HG03460 (cell line): ENCODE results near the gene ZNF839.
A peak's percentile ranks its signal among the peaks of the same experiment; 100 is the strongest.
"Not testable (repeated sequence)": the region's sequence is repeated elsewhere in the genome, so short reads cannot be mapped to it uniquely, and the experiment has no call there.

Source experiments
- ATAC-seq: cut with Tn5 transposase; IDR thresholded peaks from one replicate; pipeline ENCODE4 v1.9.1; 2021; ENCODE audit not compliant: unreplicated experiment

The ZNF839 gene

GRCh38 chr14:102314242-102315011 is 5.1 kb upstream of the ZNF839 start:
- ATAC-seq, result peak; percentile 57

- ATAC-seq, result no peak
Measured at GRCh38 chr14:102315121-102315520, 4.4 kb upstream of the ZNF839 start.

- ATAC-seq, result no peak
Measured at GRCh38 chr14:102316338-102316742, 3.2 kb upstream of the ZNF839 start.

- ATAC-seq, result peak; percentile 54
Measured at GRCh38 chr14:102316743-102317563, 2.6 kb upstream of the ZNF839 start.

- ATAC-seq, result no peak
Measured at GRCh38 chr14:102317564-102318248, 1.8 kb upstream of the ZNF839 start.

GRCh38 chr14:102318781-102319276 is 717 bp upstream of the ZNF839 start:
- no peak for ATAC-seq

GRCh38 chr14:102320033-102320660 is 601 bp downstream of the ZNF839 start:
- peak; percentile 29 for ATAC-seq

- no peak for ATAC-seq
Measured at GRCh38 chr14:102320671-102321455, 1.3 kb downstream of the ZNF839 start.

- ATAC-seq, result no peak
Measured at GRCh38 chr14:102321456-102322422, 2.2 kb downstream of the ZNF839 start.

- ATAC-seq, result no peak
Measured at GRCh38 chr14:102323102-102323501, 3.6 kb downstream of the ZNF839 start.

- no peak for ATAC-seq
Measured at GRCh38 chr14:102325791-102326345, 6.3 kb downstream of the ZNF839 start.

GRCh38 chr14:102326583-102326982 is 7.0 kb downstream of the ZNF839 start:
- no peak for ATAC-seq

GRCh38 chr14:102329381-102329780 is 9.8 kb downstream of the ZNF839 start:
- not testable (repeated sequence) for ATAC-seq

- no peak for ATAC-seq
Measured at GRCh38 chr14:102330806-102331205, 11.3 kb downstream of the ZNF839 start.

GRCh38 chr14:102333390-102333789 is 13.8 kb downstream of the ZNF839 start:
- ATAC-seq, result no peak

GRCh38 chr14:102333795-102334705 is 14.5 kb downstream of the ZNF839 start:
- no peak for ATAC-seq

- ATAC-seq, result no peak
Measured at GRCh38 chr14:102335163-102335562, 15.6 kb downstream of the ZNF839 start.

GRCh38 chr14:102338724-102339123 is 19.2 kb downstream of the ZNF839 start:
- ATAC-seq, result no peak
